Raji (cell line): ENCODE data around the gene KLHL18.

Experiments used
- POLR2A ChIP-seq: IDR thresholded peaks from 2 replicates; pipeline ENCODE4 v1.6.1; 2011; ENCODE audit warnings: low read depth, low read length, control low read depth; ENCODE audit not compliant: insufficient read depth

KLHL18 gene

DNA sequence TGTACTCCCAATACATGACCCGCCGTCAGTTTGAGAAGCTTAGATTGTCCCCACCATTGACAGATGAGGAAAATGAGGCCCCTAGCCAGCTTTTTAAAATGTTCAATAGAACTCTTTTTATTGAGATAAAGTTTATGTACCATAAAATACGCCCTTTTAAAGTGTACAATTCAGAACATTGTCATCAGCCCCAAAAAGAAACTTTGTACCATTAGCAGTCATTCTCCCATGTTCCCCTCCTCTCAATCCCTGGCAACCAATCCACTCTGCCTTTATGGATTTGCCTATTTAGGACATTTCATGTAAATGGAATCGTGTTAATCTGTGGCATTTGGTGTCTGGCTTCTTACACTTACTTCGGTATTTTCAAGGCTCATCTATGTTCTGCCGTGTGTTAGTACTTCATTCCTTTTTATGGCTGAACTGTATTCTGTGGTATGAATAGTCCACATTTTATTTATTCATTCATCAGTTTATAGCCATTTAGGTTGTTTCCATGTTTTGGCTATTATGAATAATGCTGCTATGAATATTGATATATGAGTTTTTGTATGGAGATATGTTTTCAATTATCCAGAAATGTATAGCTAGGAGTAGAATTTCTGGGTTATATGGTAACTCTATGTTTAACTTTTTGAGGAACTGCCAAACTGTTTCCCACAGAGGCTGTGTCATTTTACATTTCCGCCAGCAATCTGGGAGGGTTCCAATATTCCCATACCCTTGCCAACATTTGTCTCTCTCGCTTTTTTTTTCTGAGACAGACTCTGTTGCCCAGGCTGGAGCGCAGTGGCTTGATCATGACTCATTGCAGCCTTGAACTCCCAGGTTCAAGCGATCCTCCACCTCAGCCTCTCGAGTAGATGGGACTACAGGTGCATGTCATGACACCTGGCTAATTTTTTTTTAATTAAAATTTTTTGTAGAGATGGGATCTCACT is 82.7 kb downstream of the KLHL18 start:
- no peak for TF ChIP-seq POLR2A

DNA sequence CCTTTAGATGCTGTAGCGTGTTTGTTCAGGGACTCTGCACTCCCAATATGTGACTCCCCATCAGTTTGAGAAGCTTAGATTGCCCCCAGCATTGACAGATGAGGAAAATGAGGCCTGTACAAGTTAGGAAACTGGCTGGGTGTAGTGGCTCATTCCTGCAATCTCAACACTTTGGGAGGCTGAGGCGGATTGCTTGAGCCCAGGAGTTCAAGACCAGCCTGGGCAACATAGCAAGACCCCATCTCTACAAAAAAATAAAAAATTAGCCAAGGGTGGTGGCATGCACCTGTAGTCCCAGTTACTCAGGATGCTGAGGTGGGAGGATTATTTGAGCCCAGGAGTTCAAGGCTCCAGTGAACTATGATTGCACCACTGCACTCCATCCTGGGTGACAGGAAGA is 84.1 kb downstream of the KLHL18 start:
- TF ChIP-seq POLR2A = no peak

DNA sequence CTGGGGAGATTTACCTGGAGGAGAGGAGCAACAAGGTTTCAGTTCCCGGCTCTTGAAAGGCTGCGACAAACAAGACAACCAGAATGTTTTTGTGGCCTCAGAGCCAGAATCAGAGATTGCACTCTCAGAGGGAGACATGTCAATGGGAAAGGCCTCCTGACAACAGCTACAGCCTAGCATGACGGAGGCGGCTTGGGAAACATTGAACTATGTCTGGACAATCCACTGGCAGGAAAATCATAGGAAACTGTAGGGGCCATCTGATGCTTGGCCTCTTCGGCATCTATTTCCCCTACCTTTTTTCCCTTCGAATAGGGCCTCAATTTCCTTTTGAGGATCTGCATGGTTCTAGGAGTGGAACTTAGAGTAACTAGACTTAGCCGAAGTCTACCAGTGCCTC is 84.9 kb downstream of the KLHL18 start:
- no peak for TF ChIP-seq POLR2A

DNA sequence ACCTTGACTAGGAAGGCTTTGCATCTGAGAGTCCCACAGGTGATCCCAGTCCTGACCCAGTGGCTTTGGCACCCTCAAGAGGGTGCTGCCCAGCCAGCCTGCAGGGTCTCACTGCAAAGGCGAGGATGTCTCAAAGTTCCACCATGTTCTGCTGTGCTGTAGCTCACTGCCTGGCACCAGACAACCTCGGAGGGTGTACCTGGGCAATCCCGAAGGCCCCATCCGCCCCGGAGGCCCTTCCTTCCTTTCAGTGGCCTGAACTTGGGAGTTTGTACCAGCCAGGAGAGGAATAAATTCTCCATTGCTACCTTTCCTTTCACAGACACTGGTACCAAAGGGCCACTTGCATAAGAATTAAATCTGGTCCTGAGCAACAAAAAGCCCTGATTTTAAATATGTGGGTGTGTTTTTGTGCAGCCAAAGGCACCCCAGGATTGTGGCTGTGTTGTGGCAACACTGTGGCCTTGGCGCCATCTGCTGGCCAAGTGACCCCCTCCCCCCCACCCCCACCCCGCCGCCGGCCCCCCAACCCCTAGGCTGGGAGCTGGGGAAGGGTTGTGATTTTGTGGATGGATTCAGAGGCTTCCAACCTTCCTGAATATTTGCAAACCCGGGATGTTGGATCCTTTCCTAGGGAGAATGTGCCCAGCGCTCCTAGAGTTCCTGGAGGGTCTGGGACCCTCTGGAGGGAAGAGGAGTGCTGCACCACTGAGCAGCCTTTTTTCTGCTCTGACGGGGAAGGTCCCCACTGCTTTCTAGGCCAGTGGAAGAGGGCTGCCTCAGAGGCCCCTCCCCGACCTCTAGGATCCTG is 88.3 kb downstream of the KLHL18 start:
- TF ChIP-seq POLR2A = no peak

DNA sequence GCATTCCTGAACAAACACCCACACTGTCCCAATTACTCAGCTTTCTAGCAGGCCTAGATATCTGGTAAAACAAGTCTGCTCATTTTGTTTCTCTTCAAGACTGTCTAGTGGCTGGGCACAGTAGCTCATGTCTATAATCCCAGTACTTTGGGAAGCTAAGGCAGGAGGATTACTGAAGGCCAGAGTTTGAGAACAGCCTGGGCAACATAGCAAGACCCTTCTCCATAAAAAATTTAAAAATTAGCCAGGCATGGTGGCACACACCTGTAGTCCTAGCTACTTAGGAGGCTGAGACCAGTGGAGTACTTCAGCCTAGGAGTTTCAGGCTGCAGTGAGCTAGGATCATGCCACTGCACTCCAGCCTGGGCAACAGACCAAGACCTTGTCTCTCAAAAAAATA is 91.8 kb downstream of the KLHL18 start:
- TF ChIP-seq POLR2A = no peak

DNA sequence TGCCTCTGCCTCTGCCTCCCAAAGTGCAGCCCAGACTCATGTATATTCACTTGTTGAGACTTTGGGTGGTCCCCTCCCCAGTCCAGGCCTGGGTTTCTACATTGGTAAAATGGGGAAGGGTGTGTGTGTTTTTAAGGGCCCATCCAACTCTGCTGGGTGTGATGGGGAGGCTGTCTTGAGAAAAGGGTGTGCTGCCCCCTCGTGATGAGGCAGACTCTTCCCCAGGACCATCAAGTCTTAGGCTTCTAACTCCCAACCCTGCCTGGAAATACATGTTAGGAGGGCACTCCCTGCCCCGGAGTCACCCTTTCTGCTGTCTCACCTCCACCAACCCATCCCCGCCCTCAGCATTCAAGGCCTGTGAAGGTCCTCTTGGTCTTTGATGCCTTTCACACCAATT is 93.6 kb downstream of the KLHL18 start:
- TF ChIP-seq POLR2A = 0 out of 2 replicates have a peak, but pooled peaks have one; percentile 17

DNA sequence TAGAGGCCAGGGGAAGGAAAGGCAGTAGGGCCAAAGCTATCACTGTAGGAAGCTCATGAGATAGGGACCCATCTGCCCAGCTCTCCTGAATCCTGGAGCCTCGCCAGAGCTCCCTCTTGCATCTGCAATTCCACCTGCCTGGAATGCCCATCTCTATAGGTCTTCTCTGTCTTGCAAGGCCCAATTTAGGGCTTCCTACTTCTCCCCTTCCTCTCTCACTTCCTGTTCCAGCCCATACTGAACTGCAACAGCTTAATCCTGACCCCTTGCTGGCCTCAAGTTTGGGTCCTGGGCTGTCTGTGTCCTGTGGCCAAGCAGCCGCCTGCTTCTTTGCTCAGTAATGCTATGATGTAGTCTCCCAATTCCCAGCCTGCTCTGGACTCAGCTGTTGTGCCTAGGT is 94.4 kb downstream of the KLHL18 start:
- no peak for TF ChIP-seq POLR2A

DNA sequence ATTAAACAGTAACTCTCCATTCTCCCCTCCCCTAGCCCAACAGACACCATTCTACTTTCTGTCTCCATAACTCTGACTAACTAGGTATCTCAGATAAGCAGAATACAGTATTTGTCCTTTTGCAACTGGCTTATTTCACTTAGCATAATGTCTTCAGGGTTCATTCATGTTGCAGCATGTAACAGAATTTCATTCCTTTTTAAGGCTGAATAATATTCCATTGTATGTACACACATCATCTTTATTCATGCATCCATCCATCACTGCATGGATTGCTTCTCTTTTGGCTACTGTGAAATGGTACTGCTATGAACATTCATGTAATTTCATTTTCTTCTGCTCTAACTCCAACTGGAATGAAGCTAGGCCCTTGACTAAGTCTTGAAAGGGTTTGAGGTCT is 96.1 kb downstream of the KLHL18 start:
- TF ChIP-seq POLR2A = no peak

DNA sequence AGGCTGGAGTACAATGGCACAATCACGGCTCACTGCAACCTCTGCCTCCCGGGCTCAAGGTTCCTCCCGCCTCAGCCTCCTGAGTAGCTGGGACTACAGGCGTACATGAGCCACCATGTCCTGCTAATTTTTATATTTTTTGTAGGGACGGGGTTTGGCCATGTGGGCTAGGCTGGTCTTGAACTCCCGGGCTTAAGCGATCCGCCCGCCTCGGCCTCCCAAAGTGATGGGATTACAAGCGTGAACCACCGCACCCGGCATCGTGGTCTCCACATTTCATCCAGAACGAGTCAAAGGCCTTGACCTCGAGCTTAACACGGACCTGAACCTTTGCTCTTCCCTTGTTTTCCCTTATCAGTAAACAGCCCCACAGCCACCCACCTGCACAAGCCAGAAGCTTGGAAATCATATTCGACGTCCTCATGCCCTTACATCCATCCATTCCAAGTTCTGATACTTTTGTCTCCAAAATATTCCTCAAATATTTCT is 96.7 kb downstream of the KLHL18 start:
- no peak for TF ChIP-seq POLR2A

DNA sequence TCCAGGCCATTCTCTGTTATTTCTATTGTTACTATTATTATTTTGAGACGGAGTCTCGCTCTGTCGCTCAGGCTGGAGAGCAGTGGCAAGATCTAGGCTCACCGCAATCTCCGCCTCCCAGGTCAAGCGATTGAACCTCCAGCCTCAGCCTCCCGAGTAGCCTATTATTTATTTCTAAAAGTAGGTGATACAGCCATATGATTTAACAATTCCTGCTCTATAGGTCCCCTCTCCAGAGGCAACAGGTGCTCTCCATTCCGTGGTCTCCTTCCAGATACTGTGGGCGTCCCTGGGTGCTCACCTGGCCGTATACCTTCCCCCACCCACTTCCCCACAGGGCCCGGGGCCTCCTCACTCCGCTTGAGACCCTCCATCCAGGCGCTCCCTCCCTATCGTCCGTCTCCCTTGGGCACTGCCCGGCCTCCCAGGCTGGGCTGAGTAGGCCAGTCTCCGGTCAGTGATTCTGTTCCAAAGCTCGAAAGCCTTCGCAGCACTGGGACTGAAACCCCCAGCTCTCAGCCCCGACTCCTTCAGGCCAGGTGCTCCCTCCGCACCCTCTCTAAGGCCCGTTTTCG is 97.4 kb downstream of the KLHL18 start:
- TF ChIP-seq POLR2A = no peak

DNA sequence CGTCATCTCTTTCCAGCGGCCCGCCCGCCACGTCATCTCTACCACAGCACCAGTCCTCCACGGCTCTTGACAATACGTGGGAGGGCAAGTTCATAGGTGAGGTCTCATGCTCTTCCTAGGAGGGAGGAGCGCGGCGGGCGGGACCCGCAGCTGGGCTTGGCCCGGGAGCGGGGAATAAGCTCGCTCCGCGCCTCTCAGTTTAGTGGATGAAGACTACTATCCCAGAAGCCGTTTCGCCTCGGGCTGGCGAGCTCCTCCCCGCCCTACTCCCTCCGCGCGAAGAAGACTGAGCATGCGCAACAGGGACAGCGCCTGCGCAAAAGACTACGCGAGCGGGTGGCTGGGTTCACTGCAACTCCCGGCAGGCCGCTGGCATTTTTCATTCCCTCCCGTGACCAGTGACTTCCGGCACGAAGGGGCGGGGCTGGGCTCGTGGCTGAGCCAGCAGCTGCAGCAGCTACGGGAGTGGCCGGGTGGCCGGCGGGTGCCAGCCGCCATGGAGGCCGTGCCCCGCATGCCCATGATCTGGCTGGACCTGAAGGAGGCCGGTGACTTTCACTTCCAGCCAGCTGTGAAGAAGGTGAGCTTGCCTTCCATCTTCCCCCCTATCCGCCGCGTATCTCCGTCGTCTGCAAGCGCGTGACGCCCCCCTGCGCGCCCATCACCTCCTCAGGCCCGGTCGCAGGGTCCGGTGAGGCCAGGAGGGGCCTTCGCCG is 98.0 kb downstream of the KLHL18 start, which contains the start of gene PTPN23:
Gene PTPN23, plus strand, starts transcription at position 421 of the 716 bp plus-strand sequence. Its CDS starts 76 bp downstream, at position 497.
- peak; percentile 96 for TF ChIP-seq POLR2A

DNA sequence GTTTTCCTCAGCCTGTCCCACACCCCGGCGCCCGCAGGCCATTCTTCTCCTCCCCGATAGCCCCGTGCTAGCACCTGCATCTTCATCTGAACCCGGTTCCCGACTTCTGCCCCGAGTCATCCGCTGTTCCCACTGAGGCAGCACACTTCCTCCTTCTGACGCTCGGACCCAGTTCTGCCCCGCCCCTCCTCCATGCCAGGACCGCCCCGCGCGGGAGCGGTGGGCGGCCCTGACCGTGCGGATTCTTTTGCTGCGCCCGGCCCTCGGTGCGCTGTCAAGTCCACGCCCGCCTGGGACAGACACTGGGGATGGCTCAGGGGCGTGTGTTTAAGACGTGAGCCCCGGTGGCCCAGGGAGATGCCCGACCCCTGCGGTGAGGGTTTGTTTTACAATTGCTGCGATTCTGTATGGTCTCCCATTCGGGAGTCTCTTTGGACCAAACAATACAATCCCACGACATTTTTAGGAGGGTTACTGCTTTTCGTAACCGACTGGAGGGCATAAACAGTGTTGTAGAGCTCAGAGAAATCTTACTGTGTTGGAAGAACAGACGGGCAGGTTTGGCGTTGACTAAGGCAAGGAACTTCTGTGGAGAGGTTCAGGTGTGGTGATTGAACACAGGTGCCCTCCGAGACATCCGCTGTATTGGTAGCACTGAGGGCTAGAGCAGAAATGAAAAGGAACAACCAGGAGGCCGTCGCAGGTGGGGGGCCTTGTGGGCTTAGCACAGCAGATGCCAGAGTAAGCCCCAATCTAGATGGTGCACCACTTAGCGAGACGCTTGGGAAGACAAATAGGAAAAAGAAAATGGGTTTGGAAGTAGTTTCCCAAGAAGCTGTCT is 98.8 kb downstream of the KLHL18 start:
- no peak; the same call in 1 of the 2 replicates for TF ChIP-seq POLR2A

DNA sequence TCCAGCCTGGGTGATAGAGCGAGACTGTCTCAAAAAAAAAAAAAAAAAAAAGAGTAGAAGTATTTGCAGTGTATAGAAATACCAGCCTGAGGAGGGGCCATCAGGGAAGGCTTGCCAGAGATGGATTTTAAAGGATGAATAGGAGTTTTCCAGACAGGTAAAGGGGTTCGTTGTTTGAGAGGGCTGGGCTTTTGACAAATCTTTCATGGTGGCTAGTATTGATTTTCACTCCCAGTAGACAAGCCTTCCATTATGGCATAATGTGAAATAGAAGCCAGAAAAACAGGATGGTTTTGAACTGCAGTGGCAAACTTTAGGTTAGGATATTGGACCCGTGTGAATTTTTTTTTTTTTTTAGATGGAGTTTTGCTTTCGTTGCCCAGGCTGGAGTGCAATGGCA is 101.7 kb downstream of the KLHL18 start:
- TF ChIP-seq POLR2A = no peak

DNA sequence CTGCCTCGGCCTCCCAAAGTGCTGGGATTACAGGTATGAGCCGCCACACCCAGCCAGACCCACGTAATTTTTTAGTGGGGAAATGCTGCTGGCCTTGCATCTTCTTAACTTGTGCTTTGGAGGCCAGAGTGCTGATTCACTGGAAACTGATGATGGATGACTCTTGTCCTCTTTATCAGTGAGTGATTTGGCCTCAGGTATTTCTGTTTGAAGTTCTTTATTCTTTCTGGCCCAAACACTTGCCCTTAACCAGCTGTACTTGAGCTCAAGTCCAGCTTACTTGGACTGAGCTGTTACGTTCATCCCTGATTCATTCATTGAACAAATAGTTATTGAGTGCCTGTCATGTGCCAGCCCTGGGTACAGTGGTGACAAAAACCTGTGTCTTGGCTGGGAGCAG is 102.3 kb downstream of the KLHL18 start:
- TF ChIP-seq POLR2A = no peak
